ENCODE measurements around the gene SPHK1. TPM values are rescaled to one million over a fixed set of nuclear protein-coding genes. Genes with fewer than 3 reads are reported as not detected.
A peak's percentile ranks its signal among the peaks of the same experiment; 100 is the strongest.
"Not testable (repeated sequence)": the region's sequence is repeated elsewhere in the genome, so short reads cannot be mapped to it uniquely, and the experiment has no call there.

SPHK1 gene, protein sequence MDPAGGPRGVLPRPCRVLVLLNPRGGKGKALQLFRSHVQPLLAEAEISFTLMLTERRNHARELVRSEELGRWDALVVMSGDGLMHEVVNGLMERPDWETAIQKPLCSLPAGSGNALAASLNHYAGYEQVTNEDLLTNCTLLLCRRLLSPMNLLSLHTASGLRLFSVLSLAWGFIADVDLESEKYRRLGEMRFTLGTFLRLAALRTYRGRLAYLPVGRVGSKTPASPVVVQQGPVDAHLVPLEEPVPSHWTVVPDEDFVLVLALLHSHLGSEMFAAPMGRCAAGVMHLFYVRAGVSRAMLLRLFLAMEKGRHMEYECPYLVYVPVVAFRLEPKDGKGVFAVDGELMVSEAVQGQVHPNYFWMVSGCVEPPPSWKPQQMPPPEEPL
- 1.6 TPM for total RNA-seq

DNA sequence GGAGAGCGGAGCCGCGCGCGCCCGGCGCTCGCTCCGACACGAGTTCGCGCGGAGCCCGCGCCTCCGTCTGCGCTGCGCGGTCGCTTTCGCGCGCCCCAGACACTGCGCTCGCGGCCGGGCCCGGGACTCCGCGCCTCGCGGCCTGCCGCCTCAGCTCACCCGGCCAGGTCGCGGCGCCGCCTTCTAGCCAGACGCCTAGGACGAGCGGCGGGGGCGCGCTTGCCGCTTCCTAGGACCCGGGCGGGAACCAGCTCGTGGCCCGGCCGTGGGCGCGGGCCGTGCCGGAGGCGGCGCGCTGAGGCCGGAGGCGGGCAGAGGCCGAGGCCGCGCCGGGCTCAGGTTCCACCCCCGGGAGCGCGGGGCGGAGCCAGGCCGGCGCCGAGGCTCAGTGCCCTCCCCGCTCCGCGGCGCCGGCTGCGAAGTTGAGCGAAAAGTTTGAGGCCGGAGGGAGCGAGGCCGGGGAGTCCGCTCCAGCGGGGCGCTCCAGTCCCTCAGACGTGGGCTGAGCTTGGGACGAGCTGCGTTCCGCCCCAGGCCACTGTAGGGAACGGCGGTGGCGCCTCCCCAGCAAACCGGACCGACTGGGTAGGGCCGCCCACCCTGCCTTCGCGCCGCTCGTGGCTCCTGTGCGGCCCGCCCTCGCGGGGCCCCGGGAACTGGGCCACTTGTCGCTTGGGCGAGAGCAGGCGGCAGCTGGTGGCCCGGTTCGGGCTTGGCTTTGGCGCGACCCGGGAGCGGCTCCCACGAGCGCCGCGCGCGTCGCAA lies at the start of gene SPHK1:
TSS of gene SPHK1 (plus strand) at position 388 of the 765 bp plus-strand sequence. CDS start 1,036 bp downstream, outside the sequence.
- peak; percentile 79 to 82 for DNase-seq (ENCODE audit: low spot score in 2 of 2)
- no peak for FAIRE-seq

DNA sequence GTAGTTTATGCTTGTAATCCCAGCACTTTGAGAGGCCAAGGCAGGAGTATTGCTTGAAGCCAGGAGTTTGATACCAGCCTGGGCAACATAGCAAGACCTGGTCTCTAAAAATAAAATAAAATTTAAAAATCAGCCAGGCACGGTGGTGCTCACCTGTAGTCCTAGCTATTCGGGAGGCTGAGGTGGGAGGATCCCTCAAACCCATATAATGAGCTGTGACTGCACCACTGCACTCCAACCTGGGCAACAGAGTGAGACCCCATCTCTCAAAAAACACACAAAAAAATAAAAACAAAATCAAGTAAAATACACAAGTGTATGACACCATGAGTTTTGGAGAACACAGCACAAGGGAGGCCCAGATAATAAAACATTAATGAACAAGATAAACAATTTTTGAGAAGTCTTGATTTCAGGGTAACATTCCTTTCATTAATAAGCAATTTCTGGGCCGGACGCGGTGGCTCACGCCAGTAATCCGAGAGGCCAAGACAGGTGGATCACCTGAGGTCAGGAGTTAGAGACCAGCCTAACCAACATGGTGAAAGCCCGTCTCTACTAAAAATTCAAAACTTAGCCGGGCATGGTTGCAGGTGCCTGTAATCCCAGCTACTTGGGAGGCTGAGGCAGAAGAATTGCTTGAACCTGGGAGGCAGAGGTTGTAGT lies 48.6 kb upstream of the SPHK1 start:
- FAIRE-seq (no peak), DNase-seq (ENCODE audit: low spot score in 2 of 2) (no peak)

DNA sequence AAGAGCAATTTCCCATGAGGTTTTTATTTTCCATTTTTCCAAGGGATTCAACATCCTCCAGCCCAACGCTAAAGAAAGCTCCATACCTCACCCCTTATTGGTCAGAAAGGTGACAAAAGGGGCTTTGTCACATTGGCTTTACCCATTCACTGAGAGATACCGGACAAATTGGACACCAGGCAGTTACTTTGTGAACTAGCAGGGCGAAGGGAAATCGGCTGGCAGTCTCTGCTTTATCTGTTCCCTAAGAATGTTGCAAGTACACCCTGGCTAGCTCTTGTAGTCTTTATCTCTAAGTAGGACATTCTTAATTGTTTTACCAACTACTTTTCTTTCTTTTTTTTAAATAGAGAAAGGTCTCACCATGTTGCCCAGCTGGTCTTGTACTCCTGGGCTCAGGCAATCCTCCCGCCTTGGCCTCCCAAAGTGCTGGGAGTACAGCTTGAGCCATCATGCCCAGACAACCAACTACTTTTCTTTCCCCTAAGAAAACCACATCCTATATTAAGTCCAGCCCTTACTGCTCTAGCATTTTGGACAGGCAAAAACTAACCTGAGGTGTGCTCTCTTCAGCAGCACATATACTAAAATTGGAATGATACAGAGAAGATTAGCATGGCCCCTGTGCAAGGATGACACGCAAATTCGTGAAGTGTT lies 47.5 kb upstream of the SPHK1 start:
- FAIRE-seq, result no peak
- no peak for DNase-seq (ENCODE audit: low spot score in 2 of 2)

DNA sequence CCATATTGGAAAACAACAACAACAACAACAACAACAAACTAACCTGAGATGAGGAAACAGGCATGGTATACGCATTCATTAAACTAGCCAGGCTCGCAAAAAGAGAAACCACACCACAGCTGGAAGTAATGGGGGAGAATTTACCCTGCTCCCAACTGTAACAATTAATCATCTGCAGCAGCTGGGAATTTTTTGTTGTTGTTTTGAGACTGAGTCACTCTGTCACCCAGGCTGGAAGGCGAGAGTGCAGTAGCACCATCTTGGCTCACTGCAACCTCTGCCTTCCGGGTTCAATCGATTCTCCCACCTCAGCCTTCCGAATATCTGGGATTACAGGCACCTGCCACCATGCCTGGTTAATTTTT lies 47.0 kb upstream of the SPHK1 start:
- FAIRE-seq (no peak), DNase-seq (ENCODE audit: low spot score in 2 of 2) (no peak)

DNA sequence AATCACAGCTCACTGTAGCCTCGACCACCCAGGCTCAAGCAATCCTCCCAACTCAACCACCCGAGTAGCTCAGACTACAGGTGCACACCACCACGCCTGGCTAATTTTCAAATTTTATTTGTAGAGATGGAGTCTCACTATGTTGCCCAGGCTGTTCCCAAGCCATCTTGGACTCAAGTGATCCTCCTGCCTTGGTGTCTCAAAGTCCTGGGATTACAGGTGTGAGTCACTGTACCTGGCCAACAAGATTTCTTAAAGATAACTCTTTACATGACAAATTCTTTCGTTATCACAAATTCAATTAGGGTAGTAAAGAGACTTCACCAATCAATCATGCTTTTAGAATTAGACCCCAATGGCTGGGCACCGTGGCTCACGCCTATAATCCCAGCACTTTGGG lies 43.1 kb upstream of the SPHK1 start:
- no peak for DNase-seq (ENCODE audit: low spot score in 2 of 2)
- no peak for FAIRE-seq

DNA sequence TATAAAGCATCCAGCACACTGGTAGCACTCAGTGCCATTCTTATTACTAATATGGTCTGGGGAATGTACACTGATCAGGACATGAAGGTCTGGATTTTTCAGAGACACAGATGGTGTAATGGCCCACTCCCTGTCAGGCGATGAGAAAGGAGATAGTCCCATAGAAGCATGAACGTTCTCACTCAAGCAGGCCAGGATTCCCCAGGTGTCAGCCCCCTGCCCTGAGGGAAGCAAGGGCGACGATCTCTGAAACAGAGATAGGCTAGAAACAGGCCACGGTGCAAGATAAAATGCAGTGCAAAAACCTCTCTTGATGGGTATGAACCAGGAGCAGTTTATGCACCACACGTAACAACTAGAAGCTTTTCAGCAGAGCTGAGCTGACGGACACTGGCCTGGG lies 41.3 kb upstream of the SPHK1 start:
- DNase-seq (ENCODE audit: low spot score in 2 of 2), result no peak
- FAIRE-seq, result no peak

DNA sequence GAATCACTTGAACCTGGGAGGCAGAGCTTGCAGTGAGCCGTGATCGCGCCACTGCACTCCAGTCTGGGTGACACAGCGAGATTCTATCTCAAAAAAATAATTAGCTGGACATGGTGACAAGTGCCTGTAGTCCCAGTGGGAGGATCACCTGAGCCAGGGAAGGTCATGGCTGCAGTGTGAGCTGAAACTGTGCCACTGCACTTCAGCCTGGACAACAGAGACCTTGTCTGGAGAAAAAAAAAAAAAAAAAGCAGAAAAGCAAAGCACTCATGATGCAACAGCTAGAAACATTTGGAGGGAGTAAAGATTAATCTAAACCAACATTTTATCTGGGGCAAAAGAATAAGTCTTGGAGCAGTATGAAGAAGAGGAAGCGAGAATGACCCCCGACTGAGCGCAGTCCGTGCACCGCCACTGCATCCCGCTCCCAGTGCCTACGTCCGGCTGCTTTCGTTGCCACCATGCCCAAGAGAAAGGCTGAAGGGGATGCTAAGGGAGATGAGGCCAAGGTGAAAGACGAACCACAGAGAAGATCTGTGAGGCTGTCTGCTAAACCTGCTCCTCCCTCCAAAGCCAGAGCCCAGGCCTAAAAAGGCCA lies 38.9 kb upstream of the SPHK1 start:
- DNase-seq (ENCODE audit: low spot score in 2 of 2), result no peak
- FAIRE-seq, result no peak

DNA sequence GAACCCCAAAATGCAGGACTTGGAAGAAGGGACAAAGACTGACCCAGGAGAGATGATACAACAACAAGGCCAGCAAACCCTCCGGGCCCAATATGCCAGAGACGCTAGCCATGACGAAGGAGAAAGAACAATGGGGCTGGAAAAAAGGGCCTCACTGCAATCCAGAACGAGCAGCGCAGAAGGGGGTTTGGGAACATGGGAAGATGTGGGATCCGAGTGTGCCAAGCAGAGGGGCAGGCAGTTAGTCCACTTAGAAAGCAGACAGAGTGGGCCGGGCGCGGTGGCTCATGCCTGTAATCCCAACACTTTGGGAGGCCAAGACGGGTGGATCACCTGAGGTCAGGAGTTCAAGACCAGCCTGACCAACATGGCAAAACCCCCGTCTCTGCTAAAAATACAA lies 37.5 kb upstream of the SPHK1 start:
- not testable (repeated sequence) for FAIRE-seq; DNase-seq (ENCODE audit: low spot score in 2 of 2)

DNA sequence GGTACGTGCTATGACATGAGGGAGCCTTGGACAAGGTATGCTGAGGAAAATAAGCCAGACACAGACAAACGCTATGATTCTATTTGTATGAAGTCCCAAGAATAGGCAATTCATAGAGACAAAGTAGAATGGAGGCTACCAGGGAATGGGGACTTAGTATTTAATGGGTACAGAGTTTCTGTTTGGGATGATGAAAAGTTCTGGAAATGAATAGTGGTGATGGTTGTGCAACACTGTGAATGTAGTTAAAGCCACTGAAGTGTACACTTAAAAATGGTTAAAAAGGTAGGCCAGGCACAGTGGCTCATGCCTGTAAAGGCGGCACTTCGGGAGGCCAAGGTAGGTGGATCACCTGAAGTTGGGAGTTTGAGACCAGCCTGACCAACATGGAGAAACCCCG lies 33.9 kb upstream of the SPHK1 start:
- DNase-seq (ENCODE audit: low spot score in 2 of 2) (no peak), FAIRE-seq (no peak)

DNA sequence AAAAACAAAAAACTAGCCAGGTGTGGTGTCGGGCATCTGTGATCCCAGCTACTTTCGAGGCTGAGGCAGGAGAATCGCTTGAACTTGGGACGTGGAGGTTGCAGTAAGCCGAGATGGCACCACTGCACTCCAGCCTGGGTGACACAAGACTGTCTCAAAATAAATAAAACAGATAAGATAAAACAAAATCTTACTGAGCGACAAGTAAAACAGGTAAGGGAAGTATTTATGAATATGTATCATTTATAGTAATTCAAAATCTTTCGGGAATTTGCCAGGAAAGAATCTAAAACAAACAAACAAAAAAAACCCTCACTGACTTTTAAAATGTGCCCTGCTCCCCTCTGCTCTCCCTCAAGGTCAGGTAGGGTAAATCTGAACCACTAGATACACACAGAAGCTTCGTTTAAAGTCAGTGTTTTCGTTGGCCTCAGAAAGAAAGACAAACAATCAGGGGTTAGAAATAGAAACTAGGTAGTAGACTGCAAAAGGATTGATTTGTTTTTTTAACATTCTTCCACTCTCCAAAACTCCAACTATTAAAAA lies 32.8 kb upstream of the SPHK1 start:
- FAIRE-seq (no peak), DNase-seq (ENCODE audit: low spot score in 2 of 2) (no peak)

DNA sequence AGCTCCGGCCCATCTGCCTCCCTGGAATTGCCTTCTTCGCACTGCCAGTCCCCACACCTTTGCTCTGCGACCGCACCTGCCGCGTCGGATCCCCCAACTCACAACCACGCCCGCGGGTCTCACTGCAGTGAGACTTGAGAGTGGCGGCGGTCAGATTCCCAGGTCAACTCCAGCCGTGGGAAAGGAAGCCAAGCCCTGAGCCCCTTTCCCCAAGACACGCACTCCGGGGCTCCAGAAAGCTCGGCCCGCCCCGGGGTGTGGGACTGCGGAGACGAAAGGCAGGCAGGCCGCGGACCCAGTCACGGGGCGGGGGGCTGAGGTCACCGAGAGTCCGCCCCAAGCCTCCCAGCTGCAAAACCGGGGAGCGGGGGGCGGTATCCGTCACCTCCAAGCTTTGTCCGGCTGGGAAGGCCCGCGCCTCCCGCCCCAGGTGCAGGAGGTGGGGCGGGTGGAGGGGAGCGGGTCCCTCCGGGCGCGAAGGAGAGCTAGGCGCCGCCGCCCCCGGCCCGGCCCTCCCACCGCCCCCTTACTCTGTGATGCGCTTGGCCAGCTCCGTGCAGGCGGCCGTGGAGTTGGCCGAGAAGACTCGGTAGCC lies 31.3 kb upstream of the SPHK1 start:
- FAIRE-seq (no peak), DNase-seq (ENCODE audit: low spot score in 2 of 2) (peak in 1 of 2 donors; percentile 67)

DNA sequence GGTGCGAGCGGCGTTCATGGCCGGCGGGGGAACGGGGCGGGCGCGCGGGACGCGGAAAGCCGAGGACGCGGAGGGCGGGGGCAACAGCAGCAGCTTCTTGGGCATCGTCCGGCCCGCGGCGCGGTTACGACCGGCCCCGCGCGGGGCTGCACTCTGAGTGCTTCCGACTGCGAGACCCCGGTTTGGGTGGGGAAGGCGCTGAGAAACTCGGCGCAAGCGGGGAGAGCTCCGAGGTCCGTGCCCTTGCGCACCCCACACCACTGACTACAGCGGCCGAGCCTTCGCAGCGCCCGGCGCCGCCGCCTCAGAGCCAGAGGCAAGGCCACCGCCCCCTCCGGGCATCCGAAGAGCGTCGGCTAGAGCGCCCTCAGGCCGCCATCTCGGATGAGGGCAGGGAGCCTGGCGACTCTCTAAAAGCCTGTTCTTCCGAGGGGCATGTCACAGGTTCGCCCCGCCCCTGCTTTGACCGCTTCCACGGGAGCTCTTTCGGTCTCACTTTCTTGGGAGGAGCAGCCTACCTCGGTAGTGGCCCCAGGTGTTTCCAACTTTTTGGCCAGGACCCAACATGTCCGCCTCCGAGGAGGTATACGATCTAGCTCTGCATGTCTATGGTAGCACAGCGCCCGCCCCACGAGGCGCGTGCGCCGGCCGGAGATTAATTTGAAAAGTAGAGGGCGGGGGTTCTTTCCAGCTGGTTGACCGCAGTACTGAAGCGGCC lies 30.7 kb upstream of the SPHK1 start, which contains the start of gene PRPSAP1:
TSS of gene PRPSAP1 (minus strand) at position 318 of the 718 bp plus-strand sequence. CDS start at position 105, 213 bp downstream.
- peak; percentile 89 to 90 for DNase-seq (ENCODE audit: low spot score in 2 of 2)
- no peak for FAIRE-seq

DNA sequence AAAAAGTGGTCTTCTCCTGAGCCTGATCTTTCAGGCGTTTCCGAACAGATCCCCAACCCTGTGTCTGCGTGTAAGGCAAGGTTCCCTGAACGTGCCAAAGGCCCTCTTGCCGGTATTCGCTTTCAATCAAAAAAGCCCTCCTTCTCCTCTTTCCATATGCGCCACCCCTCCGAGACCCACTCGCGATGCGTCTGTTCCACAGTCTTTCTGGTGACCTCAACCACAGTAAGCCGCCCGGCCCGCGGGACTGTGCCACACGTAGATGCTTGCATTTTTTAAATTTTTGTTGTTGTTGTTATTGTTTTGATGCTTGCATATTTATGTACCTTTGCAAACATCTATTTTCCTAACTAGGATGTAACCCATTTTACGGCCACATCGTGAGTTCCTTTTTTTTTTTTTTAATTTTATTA lies 30.1 kb upstream of the SPHK1 start:
- FAIRE-seq (no peak), DNase-seq (ENCODE audit: low spot score in 2 of 2) (peak in 1 of 2 donors; percentile 29)

DNA sequence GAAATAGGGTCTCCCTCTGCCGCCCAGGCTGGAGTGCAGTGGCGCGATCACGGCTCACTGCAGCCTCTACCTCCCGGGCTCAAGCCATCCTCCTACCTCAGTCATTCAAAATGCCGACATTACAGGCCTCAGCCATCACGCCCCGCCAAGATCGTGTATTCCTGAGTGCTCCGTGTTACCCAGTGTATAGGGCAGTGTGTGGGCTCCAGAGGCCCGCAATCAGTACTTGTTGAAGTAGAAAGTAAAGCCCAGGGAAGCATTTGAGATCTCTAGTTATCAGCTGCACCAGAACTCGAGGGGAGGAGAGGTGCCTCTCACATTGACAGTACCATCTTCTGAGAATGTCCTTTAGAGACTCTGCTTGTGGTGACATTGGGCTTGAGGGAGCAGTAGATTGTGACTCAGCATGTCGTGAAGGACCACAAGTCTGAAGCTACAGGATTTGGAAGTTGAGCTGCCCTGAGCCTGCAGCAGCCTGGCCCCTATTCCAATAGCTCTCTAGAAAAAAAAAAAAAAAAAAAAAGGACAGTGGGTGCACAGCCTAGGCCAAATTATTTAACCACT lies 29.6 kb upstream of the SPHK1 start:
- DNase-seq (ENCODE audit: low spot score in 2 of 2) (no peak), FAIRE-seq (no peak)

DNA sequence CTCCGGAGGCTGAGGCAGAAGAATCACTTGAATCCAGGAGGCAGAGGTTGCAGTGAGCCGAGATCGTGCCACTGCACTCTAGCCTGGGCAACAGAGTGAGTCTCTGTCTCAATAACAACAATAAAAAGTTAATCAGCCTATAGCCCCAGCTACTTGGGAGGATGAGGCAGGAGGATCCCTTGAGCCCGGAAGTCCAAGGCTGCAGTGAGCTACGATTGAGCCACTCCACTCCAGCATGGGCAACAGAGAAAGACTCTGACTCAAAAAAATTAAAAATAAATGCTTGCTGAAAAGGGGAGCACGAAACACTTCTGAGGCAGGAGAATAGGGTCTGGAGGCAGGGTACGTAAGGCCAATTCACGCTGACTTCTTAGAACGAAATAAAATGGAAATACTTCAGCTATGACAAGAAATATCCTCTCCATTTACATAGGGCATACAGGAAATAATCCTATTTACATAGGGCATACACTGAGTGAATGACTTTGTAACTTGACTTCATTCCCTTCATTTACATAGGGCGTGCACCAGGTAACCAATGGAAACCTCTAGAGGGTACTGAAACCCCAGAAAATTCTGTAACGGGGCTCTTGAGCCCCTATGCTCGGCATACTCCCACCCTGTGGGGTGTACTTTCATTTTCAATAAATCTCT lies 27.5 kb upstream of the SPHK1 start:
- FAIRE-seq (no peak), DNase-seq (ENCODE audit: low spot score in 2 of 2) (no peak)

DNA sequence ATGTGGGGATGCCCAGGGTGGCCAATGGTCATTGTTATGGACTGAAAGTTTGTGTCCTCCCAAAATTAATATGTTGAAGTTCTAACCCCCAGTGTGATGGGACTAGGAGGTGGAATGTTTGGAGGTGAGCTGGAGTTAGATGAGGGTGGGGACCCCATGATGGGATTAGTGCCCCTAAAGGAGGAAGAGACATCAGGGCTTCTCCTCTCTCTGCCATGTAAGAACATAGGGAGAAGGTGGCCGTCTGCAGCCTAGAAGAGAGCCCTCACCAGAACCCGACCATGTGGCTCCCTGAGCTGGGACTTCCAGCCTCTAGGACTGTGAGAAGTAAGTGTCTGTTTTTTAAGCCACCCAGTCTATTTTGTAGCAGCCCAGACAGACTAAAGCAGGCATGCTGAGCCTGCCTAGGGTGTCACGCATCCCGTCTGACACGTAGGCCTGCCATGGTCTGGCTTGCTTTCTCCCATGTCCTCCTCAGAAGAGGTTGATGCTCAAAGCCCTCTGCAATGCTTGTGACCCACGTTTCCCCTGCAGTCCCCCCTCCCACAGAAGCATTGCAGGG lies 26.7 kb upstream of the SPHK1 start:
- DNase-seq (ENCODE audit: low spot score in 2 of 2) (no peak), FAIRE-seq (no peak)

DNA sequence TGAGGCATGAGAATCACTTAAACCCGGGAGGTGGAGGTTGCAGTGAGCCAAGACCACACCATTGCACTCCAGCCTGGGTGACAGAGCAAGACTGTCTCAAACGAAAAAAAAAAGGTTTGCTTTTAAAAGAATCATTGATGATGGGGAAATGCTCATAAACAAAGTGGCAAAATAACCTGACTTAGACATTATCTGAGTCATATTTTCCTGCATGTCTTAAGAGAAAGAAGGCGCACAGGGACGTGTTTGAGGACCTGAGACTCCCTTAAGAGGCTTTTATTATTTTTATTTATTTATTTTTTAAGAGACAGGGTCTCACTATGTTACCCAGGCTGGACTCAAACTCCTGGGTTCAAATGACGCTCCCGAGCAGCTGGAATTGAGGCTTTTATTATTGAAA lies 25.0 kb upstream of the SPHK1 start:
- DNase-seq (ENCODE audit: low spot score in 2 of 2) (no peak), FAIRE-seq (no peak)

DNA sequence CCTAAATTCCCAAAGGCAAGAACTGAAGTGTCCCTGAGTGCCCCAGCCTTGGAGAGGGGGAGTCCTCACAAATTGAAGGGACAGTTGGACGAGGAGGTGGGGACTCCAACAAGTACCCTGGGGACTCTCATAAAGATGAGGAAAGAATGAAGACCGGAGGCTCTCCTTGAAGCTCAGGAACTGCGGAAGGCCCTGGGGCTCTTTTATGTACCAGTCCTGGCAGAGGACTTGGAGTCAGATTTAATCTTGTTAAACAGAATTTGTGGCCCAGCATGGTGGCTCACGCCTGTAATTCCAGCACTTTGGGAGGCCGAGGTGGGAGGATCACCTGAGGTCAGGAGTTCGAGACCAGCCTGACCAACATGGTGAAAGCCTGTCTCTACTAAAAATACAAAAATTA lies 24.6 kb upstream of the SPHK1 start:
- FAIRE-seq; DNase-seq (ENCODE audit: low spot score in 2 of 2): not testable (repeated sequence)

Data from frontal cortex (tissue), 4 donors.